ENCODE results near the gene COL9A3. TPM values are rescaled to one million over a fixed set of nuclear protein-coding genes. Genes with fewer than 3 reads are reported as not detected.

COL9A3 gene
- polyA plus RNA-seq, 2 of the 4 experiments (the other 2 are of a cell fraction), result 0.41 to 0.49 TPM

GRCh38 chr20:62780696-62781095 is 36.2 kb upstream of the COL9A3 start:
- TF ChIP-seq CBX8 (IDR thresholded peaks at IDR 0.05), result no peak
- Histone ChIP-seq H3K9me3 (no peaks in the 10 kb centered on the region), H3K4me2 (no peak overlapping the region), H3K4me1 (no peaks in the 10 kb centered on the region), H3K4me3 (no peak overlapping the region), H3K27ac (no peak overlapping the region)
- ATAC-seq (no peak), DNase-seq (ENCODE audit: low read depth in 1 of 2, low spot score in 1 of 2) (no peak), FAIRE-seq (no peak)
- ChIA-PET CTCF (interaction anchor here (1.2 to 3.1 kb wide), 2 partner anchors 10 to 28 kb away, joined by 3 to 28 read pairs; no protein-coding TSS in a partner anchor), POLR2A (no interaction called here)
- 72% methylated on average over 12 of the region's 17 CpGs for WGBS (ENCODE audit: missing lambda C conversion rate)

GRCh38 chr20:62782149-62782892 is 34.5 kb upstream of the COL9A3 start:
- ChIA-PET POLR2A (no interaction called here), CTCF (interaction anchor here (0.9 to 2.4 kb wide), 6 partner anchors 9 to 102 kb away, joined by 3 to 20 read pairs (median 4); no protein-coding TSS in a partner anchor)
- Histone ChIP-seq H3K9me3 (no peaks in the 10 kb centered on the region), H3K4me1 (no peaks in the 10 kb centered on the region), H3K4me2 (no peak overlapping the region), H3K4me3 (no peak overlapping the region), H3K27ac (no peak overlapping the region)
- DNase-seq (ENCODE audit: low read depth in 1 of 2, low spot score in 1 of 2), result no peak
- peak in 1 of 2 experiments; percentile 44; a peak in 2 of 6 replicates for ATAC-seq
- FAIRE-seq, result no peak
- 80% methylated on average over 18 of the region's 18 CpGs for WGBS (ENCODE audit: missing lambda C conversion rate)
- TF ChIP-seq BHLHE40 (IDR thresholded peaks at IDR 0.05; ENCODE audit: low read depth, low read length) (no peak), CHD2 (IDR thresholded peaks at IDR 0.05; ENCODE audit: low read length, partially characterized antibody) (no peak), GATA3 (IDR thresholded peaks at IDR 0.05; ENCODE audit: borderline replicate concordance) (no peak), CHD4 (IDR thresholded peaks at IDR 0.05; ENCODE audit: borderline replicate concordance) (no peak), FOSL2 (IDR thresholded peaks at IDR 0.05) (no peak), FOSL2 (CRISPR knock-in tag; IDR thresholded peaks at IDR 0.05) (no peak), PBX3 (IDR thresholded peaks at IDR 0.05) (no peak), JUNB (IDR thresholded peaks at IDR 0.05) (no peak), NR3C1 (IDR thresholded peaks at IDR 0.05) (no peak), RARB (CRISPR knock-in tag; IDR thresholded peaks at IDR 0.05) (no peak), HOXB5 (CRISPR knock-in tag; IDR thresholded peaks at IDR 0.05) (no peak), RFX5 (IDR thresholded peaks at IDR 0.05) (no peak), KDM5A (IDR thresholded peaks at IDR 0.05) (no peak), JUN (IDR thresholded peaks at IDR 0.05) (no peak)
- TF ChIP-seq, protein P1, sequence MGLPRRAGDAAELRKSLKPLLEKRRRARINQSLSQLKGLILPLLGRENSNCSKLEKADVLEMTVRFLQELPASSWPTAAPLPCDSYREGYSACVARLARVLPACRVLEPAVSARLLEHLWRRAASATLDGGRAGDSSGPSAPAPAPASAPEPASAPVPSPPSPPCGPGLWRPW (IDR thresholded peaks at IDR 0.05), result no peak

- DNase-seq (ENCODE audit: low read depth in 1 of 2, low spot score in 1 of 2) (no peak), ATAC-seq (no peak), FAIRE-seq (no peak)
- TF ChIP-seq SMC3 (IDR thresholded peaks at IDR 0.05), result no peak
- TF ChIP-seq EHMT2 (IDR thresholded peaks at IDR 0.05; ENCODE audit: low read depth), result no peak
- Histone ChIP-seq H3K4me3 (no peak overlapping the region), H3K27ac (no peak overlapping the region), H3K4me1 (no peaks in the 10 kb centered on the region), H3K9me3 (no peaks in the 10 kb centered on the region), H3K4me2 (no peak overlapping the region)
- 66% methylated on average over 9 of the region's 9 CpGs for WGBS (ENCODE audit: missing lambda C conversion rate)
- ChIA-PET POLR2A (no interaction called here), CTCF (interaction anchor here (0.9 to 2.4 kb wide), 6 partner anchors 8 to 103 kb away, joined by 3 to 20 read pairs (median 4); no protein-coding TSS in a partner anchor)
Observed at GRCh38 chr20:62782893-62783278, 34.0 kb upstream of the COL9A3 start.

- ATAC-seq (no peak), DNase-seq (ENCODE audit: low read depth in 1 of 2, low spot score in 1 of 2) (no peak), FAIRE-seq (no peak)
- Histone ChIP-seq H3K27ac (no peak overlapping the region), H3K4me1 (no peaks in the 10 kb centered on the region), H3K4me3 (no peak overlapping the region), H3K4me2 (no peak overlapping the region), H3K9me3 (no peaks in the 10 kb centered on the region)
- CTCF ChIA-PET, result interaction anchor here (1.1 kb wide), 2 partner anchors 10 to 115 kb away, joined by 3 to 4 read pairs; no protein-coding TSS in a partner anchor
- no peak for TF ChIP-seq RARB (CRISPR knock-in tag; IDR thresholded peaks at IDR 0.05)
- TF ChIP-seq RNF2 (IDR thresholded peaks at IDR 0.05; ENCODE audit: borderline replicate concordance, low read depth), result no peak
- TF ChIP-seq MAFK (IDR thresholded peaks at IDR 0.05; ENCODE audit: partially characterized antibody), result no peak
- no peak for TF ChIP-seq RFX5 (IDR thresholded peaks at IDR 0.05)
- no peak for TF ChIP-seq REST (IDR thresholded peaks at IDR 0.05)
- TF ChIP-seq, protein P1 (IDR thresholded peaks at IDR 0.05), result no peak
- no peak for TF ChIP-seq ZC3H11A (IDR thresholded peaks at IDR 0.05)
- TF ChIP-seq CBX2 (IDR thresholded peaks at IDR 0.05; ENCODE audit: borderline replicate concordance, low read depth), result no peak
- no peak for TF ChIP-seq BCL3 (IDR thresholded peaks at IDR 0.05)
- TF ChIP-seq FOSB (CRISPR knock-in tag; IDR thresholded peaks at IDR 0.05), result no peak
- POLR2A ChIA-PET, result no interaction called here
- WGBS (ENCODE audit: missing lambda C conversion rate), result 72% methylated on average over 13 of the region's 16 CpGs
Observed at GRCh38 chr20:62784497-62784896, 32.4 kb upstream of the COL9A3 start.

Data from A549 (cell line).